Stimulated activated CD8-positive, alpha-beta memory T cell treated with anti-CD3 and anti-CD28 coated beads, Interleukin-12 subunit alpha, Interleukin-12 subunit beta, amount 100 ng/mL, for 1 hour (primary cell): ENCODE measurements around the gene OR6N2.

Experiments
- DNase-seq: peaks from one replicate; pipeline ENCODE4 v3.0.0-alpha.2; 2020; ENCODE audit warnings: low read depth

Gene OR6N2, protein sequence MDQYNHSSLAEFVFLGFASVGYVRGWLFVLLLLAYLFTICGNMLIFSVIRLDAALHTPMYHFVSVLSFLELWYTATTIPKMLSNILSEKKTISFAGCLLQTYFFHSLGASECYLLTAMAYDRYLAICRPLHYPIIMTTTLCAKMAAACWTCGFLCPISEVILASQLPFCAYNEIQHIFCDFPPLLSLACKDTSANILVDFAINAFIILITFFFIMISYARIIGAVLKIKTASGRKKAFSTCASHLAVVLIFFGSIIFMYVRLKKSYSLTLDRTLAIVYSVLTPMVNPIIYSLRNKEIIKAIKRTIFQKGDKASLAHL

GRCh38 chr1:158781104-158781503 lies at the start of gene OR6N2:
OR6N2 (minus strand) TSS chr1:158781204; CDS start chr1:158777635, 3,569 bp downstream.
- no peak for DNase-seq

DNA sequence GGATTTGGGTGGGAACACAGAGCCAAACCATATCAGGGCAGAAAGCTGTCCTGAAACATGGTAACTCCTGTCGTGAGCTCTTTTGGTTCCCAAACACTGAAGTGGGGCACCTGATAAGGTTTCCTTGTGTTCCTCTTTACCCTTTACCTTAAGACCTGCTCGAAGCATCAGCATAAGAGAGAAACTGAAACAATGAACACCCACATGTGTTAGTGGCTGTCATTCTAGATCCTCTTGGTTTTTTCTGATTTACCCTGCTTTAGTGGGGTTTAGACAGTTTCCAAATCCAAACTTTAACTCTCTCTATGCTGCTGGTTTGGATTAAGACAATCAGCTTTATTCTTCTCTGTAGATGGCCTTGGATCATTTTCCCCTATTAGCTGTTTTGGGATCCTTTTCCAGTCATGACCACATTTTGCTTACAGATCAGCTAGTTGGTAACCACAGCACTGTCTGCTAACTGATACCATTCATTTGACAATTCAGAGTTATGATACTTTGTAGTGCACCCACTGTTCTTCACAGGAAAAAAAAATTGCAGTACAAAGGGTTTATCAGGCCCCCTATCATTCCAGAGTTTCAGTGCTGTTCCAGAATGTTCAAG lies 49.2 kb upstream of the OR6N2 start:
- no peak for DNase-seq

DNA sequence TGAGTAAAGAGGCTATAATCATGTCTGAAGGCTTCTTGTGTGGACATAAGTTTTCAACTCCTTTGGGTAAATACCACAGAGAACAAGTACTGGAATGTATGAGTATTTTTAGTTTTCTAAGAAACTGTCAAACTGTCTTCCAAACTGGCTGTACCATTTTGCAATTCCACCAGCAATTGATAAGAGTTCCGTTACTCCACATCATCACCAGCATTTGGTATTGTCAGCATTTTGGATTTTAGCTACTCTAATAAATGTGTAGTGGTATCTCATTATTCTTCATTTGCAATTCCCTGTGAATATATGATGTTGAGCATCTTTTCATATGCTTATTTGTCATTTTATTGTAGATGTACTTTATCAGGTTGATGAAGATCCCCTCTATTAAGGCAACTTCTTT lies 40.7 kb upstream of the OR6N2 start:
- DNase-seq: no peak

DNA sequence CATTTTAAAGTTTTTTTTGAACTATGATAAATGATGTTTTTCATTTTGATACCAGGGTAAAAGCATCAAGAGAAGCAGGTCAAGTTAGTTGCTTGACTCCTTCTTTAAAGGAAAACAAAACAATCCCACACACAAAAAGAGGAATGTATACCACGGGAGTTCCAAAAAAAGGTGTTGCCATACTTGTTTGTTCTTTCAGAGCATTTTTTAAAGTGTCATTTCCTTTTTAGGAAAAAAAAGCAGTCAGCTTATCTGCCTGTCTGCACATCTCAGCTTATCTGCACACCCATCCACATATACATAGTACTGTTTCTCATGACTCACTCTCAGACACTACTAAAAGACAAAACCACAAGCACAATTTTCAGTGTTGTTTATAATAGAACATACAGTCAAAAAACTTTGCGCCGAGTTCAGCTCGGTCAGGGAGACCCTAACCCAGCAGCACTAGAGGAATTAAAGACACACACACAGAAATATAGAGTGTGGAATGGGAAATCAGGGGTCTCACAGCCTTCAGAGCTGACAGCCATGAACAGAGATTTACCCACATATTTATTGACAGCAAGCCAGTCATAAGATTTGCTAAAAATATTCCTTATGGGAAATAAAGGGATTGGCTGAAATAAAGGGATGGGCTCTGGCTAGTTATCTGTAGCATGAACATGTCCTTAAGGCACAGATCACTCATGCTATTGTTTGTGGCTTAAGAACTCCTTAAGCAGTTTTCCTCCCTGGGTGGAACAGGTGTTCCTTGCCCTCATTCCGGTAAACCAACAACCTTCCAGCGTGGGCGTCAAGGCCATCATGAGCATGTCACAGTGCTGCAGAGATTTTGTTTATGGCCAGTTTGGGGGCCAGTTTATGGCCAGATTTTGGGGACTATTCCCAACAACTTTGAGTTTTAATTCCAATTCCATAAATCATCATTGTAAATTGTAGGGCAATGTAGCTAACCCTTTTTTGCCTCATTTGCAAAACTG lies 38.7 kb upstream of the OR6N2 start:
- DNase-seq: peak; percentile 5

- DNase-seq: no peak
Measured at GRCh38 chr1:158818975-158819431, 38.0 kb upstream of the OR6N2 start.

GRCh38 chr1:158818560-158818959 lies 37.6 kb upstream of the OR6N2 start:
- no peak for DNase-seq

DNA sequence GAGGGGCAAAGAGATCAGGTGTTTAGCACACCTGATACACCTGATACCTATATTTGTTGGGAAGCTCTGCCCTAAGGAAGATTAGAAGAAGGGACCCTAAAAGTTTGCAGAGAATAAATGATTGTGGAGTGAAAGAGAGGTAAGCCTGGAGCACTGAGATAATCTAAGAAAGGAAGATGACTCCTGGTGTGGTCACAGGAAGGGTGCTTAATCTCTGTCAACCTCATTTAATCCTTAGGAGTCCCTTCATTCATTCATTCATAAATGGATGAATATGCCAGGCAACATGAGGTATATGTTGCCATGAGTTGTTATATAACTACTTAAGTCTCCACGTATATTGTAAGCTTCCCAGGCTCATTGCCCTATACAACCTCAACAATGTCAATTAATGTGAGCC lies 34.0 kb upstream of the OR6N2 start:
- no peak for DNase-seq

DNA sequence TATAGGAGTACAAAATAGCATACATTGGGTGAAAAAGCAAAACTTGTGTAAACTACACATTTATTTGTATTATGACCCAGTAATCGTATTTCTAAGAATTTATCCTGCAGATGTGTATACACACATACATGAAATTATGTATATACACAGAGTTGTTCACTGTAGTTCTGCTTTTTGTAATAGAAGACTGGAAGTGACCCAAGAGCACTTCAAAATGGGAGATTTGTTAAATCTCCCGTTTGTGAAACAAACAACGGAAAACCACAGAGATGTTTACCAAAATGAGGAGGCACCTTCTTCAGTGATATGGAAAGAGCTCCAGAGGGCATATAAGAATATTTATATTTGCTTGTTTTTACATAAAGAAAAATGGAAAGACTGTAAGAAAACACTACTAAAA lies 32.2 kb upstream of the OR6N2 start:
- DNase-seq: no peak

DNA sequence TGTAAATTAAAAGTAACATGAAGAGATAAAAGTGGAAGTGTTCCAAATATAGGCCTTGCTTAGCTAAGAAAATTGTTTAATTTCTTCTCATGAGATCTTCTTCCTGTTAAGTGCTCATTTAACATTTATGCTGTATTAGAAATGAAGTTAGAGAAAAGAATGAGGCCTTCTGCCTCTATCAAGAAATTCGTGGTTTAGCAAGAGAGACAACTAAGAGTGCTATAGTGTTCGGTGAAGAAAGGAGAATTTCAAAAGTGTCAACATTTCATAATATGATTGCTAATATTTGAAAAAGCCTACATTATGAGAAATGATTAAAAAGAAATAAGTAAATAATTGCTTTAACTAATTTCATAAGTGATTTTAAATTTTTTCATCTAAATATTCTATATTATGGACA lies 31.3 kb upstream of the OR6N2 start:
- DNase-seq: no peak

DNA sequence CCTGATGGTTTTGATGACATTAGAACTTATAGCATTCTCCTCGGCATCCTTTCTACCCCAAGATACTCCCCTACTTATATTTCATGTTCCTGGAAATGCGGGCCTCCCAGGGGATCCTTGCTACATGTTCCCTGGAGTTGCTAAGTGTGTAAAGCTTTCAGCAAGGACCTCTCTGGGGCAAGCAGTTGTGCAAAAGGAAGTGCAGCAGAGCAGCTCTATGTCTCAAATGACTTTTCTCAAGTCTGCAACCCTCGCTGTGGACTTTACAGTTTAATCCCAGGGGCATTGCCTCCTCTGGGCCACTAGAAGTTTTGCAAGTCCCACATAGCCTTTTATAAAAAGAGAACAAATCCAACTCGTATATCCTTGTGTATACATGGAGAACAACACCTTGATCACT lies 29.3 kb upstream of the OR6N2 start:
- no peak for DNase-seq

- no peak for DNase-seq
Measured at GRCh38 chr1:158809862-158810261, 28.9 kb upstream of the OR6N2 start.

DNA sequence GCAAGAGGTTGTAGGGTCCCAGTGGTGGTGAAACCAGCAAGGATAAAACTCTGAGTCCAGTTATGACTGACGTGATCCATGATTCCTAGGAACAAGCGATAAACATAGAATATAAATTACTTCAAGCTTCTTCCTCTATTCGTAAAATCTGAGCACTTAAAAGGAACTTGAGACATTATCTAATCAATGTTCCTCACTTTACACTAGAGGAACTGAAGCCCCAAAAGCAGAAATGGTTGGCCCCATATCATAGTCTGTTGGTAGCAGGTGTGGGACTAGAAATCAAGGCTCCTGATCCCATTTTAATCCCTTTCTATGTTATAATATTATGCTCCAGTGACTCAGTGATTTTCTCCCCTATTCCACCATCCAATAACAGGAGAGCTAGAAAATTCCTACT lies 28.3 kb upstream of the OR6N2 start:
- DNase-seq: no peak

DNA sequence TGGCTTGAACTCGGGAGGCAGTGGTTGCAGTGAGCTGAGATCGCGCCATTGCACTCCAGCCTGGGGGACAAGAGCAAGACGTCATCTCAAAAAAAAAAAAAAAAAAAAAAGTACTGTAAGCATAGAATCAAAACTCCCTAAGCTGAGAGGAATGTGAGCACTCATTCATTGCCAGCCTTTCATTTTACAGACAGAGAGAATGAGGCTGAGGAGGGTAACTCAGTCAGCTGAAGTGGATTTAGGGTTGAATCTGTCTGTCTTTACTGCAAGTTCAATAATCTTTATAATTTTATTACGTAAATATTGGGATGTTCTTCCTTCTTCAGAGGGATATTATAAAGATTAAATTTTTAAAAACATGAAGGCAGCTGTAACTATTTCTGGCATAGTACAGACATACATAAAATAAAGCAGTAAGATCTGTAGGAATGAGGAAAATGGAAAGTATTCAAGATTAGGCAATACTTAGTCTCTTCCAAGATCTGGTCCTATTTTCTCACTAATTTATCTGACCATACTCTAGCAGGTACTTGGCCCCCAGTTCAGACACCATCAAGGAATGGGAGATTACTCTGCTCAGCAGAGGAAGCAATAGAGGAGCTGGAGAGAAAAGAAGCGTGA lies 26.0 kb upstream of the OR6N2 start:
- no peak for DNase-seq

DNA sequence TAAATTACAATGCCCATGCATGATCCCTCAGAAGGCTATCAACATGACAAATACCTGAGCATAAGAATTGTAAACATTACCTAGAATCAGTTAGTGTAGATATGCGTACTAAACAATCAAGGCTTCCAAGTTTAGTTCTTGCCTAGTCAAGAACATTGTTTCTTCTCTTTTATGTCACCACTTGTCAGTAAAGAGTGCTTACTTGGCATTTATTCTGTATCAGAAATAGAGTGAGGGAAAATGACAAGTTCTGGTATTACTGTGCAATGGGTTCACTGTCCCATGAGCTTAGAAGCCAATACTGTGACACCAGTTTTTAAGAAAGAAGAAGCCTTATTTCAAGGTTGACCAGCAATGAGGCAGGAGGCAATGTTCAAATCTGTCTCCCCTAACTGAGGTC lies 22.7 kb upstream of the OR6N2 start:
- DNase-seq: no peak

GRCh38 chr1:158801396-158801795 lies 20.4 kb upstream of the OR6N2 start:
- no peak for DNase-seq

GRCh38 chr1:158800526-158800925 lies 19.5 kb upstream of the OR6N2 start:
- DNase-seq: no peak

- DNase-seq: no peak
Measured at GRCh38 chr1:158799689-158800088, 18.7 kb upstream of the OR6N2 start.

- DNase-seq: no peak
Measured at GRCh38 chr1:158798531-158798930, 17.5 kb upstream of the OR6N2 start.

DNA sequence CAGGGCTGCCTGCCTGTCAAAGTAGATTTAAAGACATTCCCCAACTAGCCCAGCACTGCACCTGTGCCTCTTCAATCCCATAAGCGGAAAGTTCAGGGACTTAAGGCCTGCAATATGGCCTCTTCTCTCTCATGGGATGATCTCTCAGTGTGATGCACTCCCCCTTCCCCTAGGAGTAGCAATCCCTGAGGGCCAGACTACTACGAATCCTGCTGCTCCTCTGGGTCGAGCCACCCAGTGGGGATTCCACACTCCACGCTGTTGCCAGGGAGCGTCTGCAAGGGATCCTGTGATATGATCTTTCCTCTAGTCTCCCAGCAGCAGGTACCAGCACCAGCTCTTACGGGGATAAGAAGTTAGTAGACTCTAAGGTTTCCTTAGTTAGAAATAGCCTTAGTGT lies 13.2 kb upstream of the OR6N2 start:
- DNase-seq: no peak

GRCh38 chr1:158793604-158794003 lies 12.6 kb upstream of the OR6N2 start:
- DNase-seq: peak; percentile 7

DNA sequence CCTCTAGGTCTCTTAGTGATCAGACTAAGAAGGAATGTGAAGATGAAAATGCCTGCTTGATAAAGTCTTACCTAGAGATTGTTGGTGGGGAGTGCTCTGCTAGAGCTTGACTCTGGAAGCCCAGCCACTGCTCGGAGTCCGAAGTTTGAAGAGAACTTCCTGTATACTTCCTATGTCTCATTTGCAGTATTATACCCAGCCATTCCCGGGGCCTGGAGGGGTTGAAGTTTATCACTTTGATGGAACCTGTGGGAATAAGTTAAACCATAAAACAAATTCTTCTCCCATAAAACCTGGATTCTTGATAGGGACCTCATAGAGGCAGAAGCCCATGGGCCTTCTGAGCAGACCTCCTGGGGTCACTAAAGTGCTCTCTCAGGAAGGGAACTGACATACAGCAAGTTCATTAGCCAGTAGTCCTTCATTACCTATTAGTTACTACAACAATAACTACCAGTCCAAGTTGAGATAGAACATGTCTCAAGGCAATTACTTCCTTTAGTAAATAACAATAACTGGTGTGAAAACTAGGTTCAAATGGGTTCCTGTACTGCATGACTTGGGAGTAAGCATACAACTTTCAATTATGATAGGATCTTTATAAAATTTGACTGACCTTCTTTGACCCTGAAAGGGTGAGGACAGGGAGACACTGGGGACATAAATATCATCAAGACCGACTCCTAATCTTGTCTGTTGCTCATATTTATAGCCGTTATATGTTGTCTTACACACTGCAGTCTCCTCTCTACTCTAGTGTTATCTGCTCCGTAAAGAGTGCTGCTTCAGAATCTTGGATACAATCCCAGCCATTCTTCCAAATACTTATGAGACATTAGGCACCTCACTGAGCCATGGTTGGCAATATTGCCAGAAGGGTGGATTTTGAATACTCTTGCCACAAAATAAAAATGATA lies 8.8 kb downstream of the OR6N2 start, which contains the start of gene OR6N1:
TSS of gene OR6N1 (minus strand) at position 246 of the 917 bp plus-strand sequence. CDS start 5,513 bp downstream, outside the sequence.
- DNase-seq: no peak
